ENCODE results near the gene FEN1. TPM values are rescaled to one million over a fixed set of nuclear protein-coding genes. Genes with fewer than 3 reads are reported as not detected.

Gene FEN1
- polyA plus RNA-seq, 1 experiment: 13.2 TPM

DNA sequence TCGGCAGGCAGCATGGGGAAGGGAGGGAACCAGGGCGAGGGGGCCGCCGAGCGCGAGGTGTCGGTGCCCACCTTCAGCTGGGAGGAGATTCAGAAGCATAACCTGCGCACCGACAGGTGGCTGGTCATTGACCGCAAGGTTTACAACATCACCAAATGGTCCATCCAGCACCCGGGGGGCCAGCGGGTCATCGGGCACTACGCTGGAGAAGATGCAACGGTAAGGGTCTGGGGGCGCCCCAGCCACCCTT is 35.6 kb downstream of the FEN1 start:
- CTCF ChIA-PET: interaction anchor here (0.7 to 4.8 kb wide), 10 partner anchors 8 to 279 kb away, joined by 3 to 22 read pairs (median 4); partner anchors contain the start of genes FADS1 and FADS3

GRCh38 chr11:61828629-61829407 is 36.1 kb downstream of the FEN1 start:
- no peak for DNase-seq (ENCODE audit: low read depth)
- ChIA-PET CTCF (interaction anchor here (0.7 to 4.8 kb wide), 11 partner anchors 9 to 278 kb away, joined by 3 to 22 read pairs (median 4); partner anchors contain the start of gene FADS1), POLR2A (no interaction called here)
- H3K36me3 ChIP-seq (ENCODE audit: control insufficient read depth, insufficient read depth, low read length): peaks cover 2% of the 10 kb centered on the region; the same call in 1 of the 2 replicates
- peak overlapping the region; percentile 82 for H3K4me3 ChIP-seq (ENCODE audit: low read depth, low read length)
- no peaks in the 10 kb centered on the region for H3K27me3 ChIP-seq (ENCODE audit: control insufficient read depth, insufficient read depth, low read length)
- TF ChIP-seq, protein P1, sequence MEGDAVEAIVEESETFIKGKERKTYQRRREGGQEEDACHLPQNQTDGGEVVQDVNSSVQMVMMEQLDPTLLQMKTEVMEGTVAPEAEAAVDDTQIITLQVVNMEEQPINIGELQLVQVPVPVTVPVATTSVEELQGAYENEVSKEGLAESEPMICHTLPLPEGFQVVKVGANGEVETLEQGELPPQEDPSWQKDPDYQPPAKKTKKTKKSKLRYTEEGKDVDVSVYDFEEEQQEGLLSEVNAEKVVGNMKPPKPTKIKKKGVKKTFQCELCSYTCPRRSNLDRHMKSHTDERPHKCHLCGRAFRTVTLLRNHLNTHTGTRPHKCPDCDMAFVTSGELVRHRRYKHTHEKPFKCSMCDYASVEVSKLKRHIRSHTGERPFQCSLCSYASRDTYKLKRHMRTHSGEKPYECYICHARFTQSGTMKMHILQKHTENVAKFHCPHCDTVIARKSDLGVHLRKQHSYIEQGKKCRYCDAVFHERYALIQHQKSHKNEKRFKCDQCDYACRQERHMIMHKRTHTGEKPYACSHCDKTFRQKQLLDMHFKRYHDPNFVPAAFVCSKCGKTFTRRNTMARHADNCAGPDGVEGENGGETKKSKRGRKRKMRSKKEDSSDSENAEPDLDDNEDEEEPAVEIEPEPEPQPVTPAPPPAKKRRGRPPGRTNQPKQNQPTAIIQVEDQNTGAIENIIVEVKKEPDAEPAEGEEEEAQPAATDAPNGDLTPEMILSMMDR (IDR thresholded peaks at IDR 0.05; ENCODE audit: insufficient read depth, low read depth, low read length): peak; percentile 75

More for the DNA sequence above, 35.6 kb downstream of the FEN1 start:
- DNase-seq (ENCODE audit: low read depth): no peak
- no peaks in the 10 kb centered on the region for H3K27me3 ChIP-seq (ENCODE audit: control insufficient read depth, insufficient read depth, low read length)
- peak overlapping the region; percentile 82 for H3K4me3 ChIP-seq (ENCODE audit: low read depth, low read length)
- POLR2A ChIA-PET: interaction anchor here (1.0 kb wide), 1 partner anchor 13 kb away, joined by 7 read pairs; no protein-coding TSS in a partner anchor
- TF ChIP-seq, protein P1 (IDR thresholded peaks at IDR 0.05; ENCODE audit: insufficient read depth, low read depth, low read length): no peak
- peaks cover 2% of the 10 kb centered on the region; the same call in 1 of the 2 replicates for H3K36me3 ChIP-seq (ENCODE audit: control insufficient read depth, insufficient read depth, low read length)

- Histone ChIP-seq H3K36me3 (ENCODE audit: control insufficient read depth, insufficient read depth, low read length) (peaks cover 3% of the 10 kb centered on the region; the same call in 1 of the 2 replicates), H3K4me3 (ENCODE audit: low read depth, low read length) (peak overlapping the region; percentile 82), H3K27me3 (ENCODE audit: control insufficient read depth, insufficient read depth, low read length) (no peaks in the 10 kb centered on the region)
- ChIA-PET POLR2A (no interaction called here), CTCF (interaction anchor here (0.9 to 4.8 kb wide), 2 partner anchors 12 to 36 kb away, joined by 3 to 22 read pairs; partner anchors contain the start of gene FADS1)
- TF ChIP-seq, protein P1 (IDR thresholded peaks at IDR 0.05; ENCODE audit: insufficient read depth, low read depth, low read length): no peak
- no peak for DNase-seq (ENCODE audit: low read depth)
Measured at GRCh38 chr11:61829806-61830205, 37.1 kb downstream of the FEN1 start.

DNA sequence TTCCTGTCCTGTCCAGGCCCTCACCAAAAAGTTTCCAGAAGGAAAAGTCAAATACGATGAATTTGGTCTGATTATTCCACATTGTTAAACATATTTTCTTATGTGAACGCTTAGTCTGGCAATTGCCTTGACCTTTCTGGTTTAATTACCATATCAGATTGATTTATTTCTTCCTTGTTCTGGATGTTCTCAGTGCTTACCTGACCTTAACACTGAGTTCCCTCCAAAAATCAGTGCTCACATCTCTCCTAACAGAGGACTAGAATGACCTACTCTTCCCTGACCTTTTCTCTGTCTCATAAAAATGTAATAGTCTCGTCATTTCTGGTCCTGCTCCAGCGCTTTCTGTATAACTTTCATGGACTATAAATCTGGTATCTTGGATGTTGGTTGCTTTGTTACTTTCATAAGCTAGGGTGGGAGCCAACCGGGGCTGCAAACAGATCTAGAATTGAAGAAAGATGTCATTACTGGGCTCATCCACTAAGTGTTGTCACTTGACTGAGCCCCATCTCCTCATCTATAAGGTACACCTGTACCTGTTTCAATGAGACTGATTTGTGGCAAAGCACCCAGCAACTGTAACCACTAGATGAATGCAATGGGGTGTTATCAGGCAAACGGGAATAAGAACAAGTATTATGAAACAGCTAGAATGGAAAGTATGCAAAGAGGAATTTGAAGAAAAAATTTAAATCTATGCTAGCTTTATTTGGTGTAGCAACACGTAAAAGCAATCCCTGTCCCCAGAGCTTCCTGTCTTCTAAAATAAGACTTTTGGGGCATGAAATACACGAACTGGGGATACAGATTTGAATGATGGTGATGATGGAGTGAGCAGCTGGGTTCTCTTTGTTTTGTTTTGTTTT is 37.8 kb downstream of the FEN1 start:
- H3K4me3 ChIP-seq (ENCODE audit: low read depth, low read length): peak overlapping the region; percentile 82
- DNase-seq (ENCODE audit: low read depth): no peak
- POLR2A ChIA-PET: no interaction called here
- TF ChIP-seq, protein P1 (IDR thresholded peaks at IDR 0.05; ENCODE audit: insufficient read depth, low read depth, low read length): no peak
- CTCF ChIA-PET: interaction anchor here (0.6 to 4.8 kb wide), 6 partner anchors 13 to 276 kb away, joined by 3 to 22 read pairs (median 3); partner anchors contain the start of gene FADS1
- H3K27me3 ChIP-seq (ENCODE audit: control insufficient read depth, insufficient read depth, low read length): no peaks in the 10 kb centered on the region
- H3K36me3 ChIP-seq (ENCODE audit: control insufficient read depth, insufficient read depth, low read length): peaks cover 3% of the 10 kb centered on the region; the same call in 1 of the 2 replicates

DNA sequence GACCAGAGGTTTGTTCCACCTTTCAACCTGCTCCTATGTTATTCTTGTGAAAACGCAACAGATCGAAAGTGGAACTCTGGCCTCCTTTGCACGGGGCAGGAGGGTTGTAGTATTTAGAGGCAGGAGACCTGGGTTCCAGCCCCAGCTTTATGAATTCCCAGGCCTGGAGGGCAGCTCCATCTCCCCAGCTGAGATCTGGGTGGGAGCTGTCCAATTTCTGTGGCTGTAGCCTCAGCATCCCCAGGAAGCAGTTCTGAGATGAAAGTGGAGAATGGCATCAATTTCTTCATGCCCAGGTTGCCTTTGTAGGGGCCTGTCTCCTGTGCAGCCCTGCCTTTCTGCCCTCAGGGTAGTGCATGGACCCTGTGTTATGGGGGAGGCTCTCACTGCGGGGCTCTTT is 39.5 kb downstream of the FEN1 start:
- TF ChIP-seq, protein P1 (IDR thresholded peaks at IDR 0.05; ENCODE audit: insufficient read depth, low read depth, low read length): no peak
- POLR2A ChIA-PET: no interaction called here

More for the DNA sequence above, 39.5 kb downstream of the FEN1 start:
- Histone ChIP-seq H3K36me3 (ENCODE audit: control insufficient read depth, insufficient read depth, low read length) (peaks cover 3% of the 10 kb centered on the region; the same call in 1 of the 2 replicates), H3K4me3 (ENCODE audit: low read depth, low read length) (no peak overlapping the region), H3K27me3 (ENCODE audit: control insufficient read depth, insufficient read depth, low read length) (no peaks in the 10 kb centered on the region)
- DNase-seq (ENCODE audit: low read depth): no peak
- CTCF ChIA-PET: interaction anchor here (0.6 to 1.7 kb wide), 3 partner anchors 15 to 825 kb away, joined by 3 read pairs; partner anchors contain the start of gene FADS1
